Fibroblast of mammary gland (primary cell): Measurements from ENCODE around the gene PANK1.

Source experiments
- DNase-seq: peaks from one replicate; pipeline ENCODE4 v3.0.0-alpha.2; 2010; ENCODE audit warnings: low read depth
- H3K4me3 ChIP-seq: 2 replicates; pipeline ENCODE4 v1.5.1; 2011; ENCODE audit warnings: low read depth, mild to moderate bottlenecking, low read length, moderate library complexity; ENCODE audit not compliant: control insufficient read depth
- TF ChIP-seq, protein P1 (sequence below): conservative IDR thresholded peaks from 2 replicates; pipeline ENCODE4 v1.5.1; 2011; ENCODE audit warnings: low read depth, low read length, inconsistent platforms; ENCODE audit not compliant: control insufficient read depth, insufficient read depth

PANK1 gene

DNA sequence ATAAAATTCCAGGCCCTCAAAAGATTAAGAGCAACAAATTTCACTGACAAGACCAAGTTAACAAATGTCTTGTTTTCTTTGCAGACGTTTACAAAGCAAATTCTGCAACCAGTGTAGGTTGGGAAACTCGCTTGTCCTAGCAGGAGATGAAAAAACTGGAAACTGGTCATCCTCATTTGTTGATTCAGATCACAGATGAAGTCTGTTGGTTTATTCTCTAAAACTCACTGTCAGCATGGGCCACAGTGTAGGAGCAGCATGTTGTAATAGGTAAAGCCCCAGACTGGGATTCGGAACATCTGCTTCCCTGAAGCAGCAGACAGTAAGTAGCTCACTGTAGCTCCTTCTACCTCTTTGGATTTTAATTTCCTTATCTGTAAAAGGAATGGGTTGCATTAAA is 31.5 kb downstream of the PANK1 start:
- no peak overlapping the region for H3K4me3 ChIP-seq
- TF ChIP-seq, protein P1, sequence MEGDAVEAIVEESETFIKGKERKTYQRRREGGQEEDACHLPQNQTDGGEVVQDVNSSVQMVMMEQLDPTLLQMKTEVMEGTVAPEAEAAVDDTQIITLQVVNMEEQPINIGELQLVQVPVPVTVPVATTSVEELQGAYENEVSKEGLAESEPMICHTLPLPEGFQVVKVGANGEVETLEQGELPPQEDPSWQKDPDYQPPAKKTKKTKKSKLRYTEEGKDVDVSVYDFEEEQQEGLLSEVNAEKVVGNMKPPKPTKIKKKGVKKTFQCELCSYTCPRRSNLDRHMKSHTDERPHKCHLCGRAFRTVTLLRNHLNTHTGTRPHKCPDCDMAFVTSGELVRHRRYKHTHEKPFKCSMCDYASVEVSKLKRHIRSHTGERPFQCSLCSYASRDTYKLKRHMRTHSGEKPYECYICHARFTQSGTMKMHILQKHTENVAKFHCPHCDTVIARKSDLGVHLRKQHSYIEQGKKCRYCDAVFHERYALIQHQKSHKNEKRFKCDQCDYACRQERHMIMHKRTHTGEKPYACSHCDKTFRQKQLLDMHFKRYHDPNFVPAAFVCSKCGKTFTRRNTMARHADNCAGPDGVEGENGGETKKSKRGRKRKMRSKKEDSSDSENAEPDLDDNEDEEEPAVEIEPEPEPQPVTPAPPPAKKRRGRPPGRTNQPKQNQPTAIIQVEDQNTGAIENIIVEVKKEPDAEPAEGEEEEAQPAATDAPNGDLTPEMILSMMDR = no peak
- peak; percentile 6 for DNase-seq

DNA sequence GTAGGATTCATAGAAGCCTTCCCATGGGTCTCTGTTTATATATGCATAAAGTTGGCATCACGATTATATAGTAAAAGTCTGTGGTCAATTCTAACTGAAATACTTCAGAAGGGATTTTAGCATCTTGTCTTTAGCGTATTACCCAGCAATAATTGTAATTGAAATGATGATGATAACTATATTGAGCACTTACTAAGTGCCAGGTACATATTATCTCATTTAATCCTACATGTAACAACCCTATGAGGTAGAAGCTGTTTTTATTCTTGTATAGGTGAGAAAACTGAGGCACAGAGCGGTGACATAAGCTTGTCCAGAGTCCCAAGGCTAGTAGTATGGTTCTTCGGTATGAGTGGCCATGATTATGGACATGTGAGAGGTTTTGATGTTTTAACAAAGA is 33.8 kb downstream of the PANK1 start:
- DNase-seq = no peak
- no peak overlapping the region for H3K4me3 ChIP-seq
- TF ChIP-seq, protein P1 = no peak

GRCh38 chr10:89609833-89610346 is 35.2 kb downstream of the PANK1 start:
- TF ChIP-seq, protein P1 = no peak
- H3K4me3 ChIP-seq = no peak overlapping the region
- no peak for DNase-seq

- H3K4me3 ChIP-seq = no peak overlapping the region
- DNase-seq = no peak
- TF ChIP-seq, protein P1 = no peak
Measured at GRCh38 chr10:89604200-89604599, 40.8 kb downstream of the PANK1 start.

GRCh38 chr10:89602919-89603318 is 42.1 kb downstream of the PANK1 start:
- TF ChIP-seq, protein P1 = no peak
- no peak overlapping the region for H3K4me3 ChIP-seq
- DNase-seq = no peak

GRCh38 chr10:89601728-89602361 is 43.2 kb downstream of the PANK1 start:
- DNase-seq = no peak
- TF ChIP-seq, protein P1 = no peak
- no peak overlapping the region for H3K4me3 ChIP-seq
